SKM-1 treated with dmso at 0.1 percent for 144 hours (cell line): ENCODE data around the gene AP2A2.

Experiments used
- DNase-seq: peaks from one replicate; lab custom pipeline; 2025; ENCODE audit not compliant: unreplicated experiment; lab: John Stamatoyannopoulos, UW

Gene AP2A2

GRCh38 chr11:1052133-1053011, 126.7 kb downstream of the AP2A2 start:
- DNase-seq, result no peak

GRCh38 chr11:1053121-1053901, 127.6 kb downstream of the AP2A2 start:
- DNase-seq, result no peak

GRCh38 chr11:1054143-1055108, 128.8 kb downstream of the AP2A2 start:
- no peak for DNase-seq

GRCh38 chr11:1055109-1055703, 129.5 kb downstream of the AP2A2 start:
- no peak for DNase-seq

- DNase-seq, result no peak
Observed at GRCh38 chr11:1055990-1056771, 130.5 kb downstream of the AP2A2 start.

GRCh38 chr11:1057806-1058205, 132.1 kb downstream of the AP2A2 start:
- DNase-seq, result no peak

- no peak for DNase-seq
Observed at GRCh38 chr11:1059759-1060158, 134.1 kb downstream of the AP2A2 start.

- no peak for DNase-seq
Observed at GRCh38 chr11:1060410-1060809, 134.7 kb downstream of the AP2A2 start.

- no peak for DNase-seq
Observed at GRCh38 chr11:1060852-1061616, 135.4 kb downstream of the AP2A2 start.
